Esophagus squamous epithelium (tissue), 4 donors: ENCODE measurements around the gene CAPRIN1.

Experiments
- POLR2A ChIP-seq, 4 donors: fragments of 450-650 bp; IDR thresholded peaks; one replicate each; pipeline ENCODE4 v1.6.1; 2017; ENCODE audit warnings: antibody characterized with exemption in 4 of 4, mild to moderate bottlenecking in 4 of 4, moderate library complexity in 3 of 4
- TF ChIP-seq, protein P1 (sequence below), 6 experiments: fragments of 450-650 bp in 4 of 6; fragments of 200-600 bp in 2 of 6; sonication (generic) in 2 of 6; IDR thresholded peaks; one replicate each; pipeline ENCODE4 v1.5.1; 2016 to 2019; ENCODE audit warnings: antibody characterized with exemption in 6 of 6, mild to moderate bottlenecking in 4 of 6, moderate library complexity in 4 of 6

DNA sequence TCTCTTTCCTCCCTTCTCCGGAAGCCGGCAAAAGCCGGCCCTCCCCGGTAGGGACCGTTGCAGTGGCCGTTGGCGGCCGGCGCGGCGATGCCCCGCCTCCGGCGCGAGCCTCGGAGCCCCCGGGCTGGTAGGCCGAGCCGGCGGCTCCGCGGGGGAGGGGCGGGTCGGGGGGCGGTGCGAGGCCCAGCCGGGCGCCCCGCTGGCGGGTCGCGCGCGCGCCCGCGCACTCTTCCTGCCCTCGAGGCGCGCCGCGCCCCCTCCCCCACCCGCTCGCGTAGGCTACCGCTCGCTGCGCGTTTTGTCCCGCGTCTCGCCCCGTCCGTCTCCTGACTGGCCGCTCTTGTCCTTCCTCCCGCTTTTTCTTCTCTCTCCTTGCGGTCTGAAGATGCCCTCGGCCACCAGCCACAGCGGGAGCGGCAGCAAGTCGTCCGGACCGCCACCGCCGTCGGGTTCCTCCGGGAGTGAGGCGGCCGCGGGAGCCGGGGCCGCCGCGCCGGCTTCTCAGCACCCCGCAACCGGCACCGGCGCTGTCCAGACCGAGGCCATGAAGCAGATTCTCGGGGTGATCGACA lies 591 bp downstream of the CAPRIN1 start:
- TF ChIP-seq, protein P1, sequence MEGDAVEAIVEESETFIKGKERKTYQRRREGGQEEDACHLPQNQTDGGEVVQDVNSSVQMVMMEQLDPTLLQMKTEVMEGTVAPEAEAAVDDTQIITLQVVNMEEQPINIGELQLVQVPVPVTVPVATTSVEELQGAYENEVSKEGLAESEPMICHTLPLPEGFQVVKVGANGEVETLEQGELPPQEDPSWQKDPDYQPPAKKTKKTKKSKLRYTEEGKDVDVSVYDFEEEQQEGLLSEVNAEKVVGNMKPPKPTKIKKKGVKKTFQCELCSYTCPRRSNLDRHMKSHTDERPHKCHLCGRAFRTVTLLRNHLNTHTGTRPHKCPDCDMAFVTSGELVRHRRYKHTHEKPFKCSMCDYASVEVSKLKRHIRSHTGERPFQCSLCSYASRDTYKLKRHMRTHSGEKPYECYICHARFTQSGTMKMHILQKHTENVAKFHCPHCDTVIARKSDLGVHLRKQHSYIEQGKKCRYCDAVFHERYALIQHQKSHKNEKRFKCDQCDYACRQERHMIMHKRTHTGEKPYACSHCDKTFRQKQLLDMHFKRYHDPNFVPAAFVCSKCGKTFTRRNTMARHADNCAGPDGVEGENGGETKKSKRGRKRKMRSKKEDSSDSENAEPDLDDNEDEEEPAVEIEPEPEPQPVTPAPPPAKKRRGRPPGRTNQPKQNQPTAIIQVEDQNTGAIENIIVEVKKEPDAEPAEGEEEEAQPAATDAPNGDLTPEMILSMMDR (IDR thresholded peaks at IDR 0.05), result no peak
- peak in 2 of 4 donors; percentile 19 to 57 for TF ChIP-seq POLR2A (IDR thresholded peaks at IDR 0.05)
